Sigmoid colon (tissue), 7 donors: ENCODE data around the gene DLK2. TPM values are rescaled to one million over a fixed set of nuclear protein-coding genes. Genes with fewer than 3 reads are reported as not detected.

ENCODE experiments used
- DNase-seq: peaks from one replicate; pipeline ENCODE4 v3.0.0-alpha.2; 2019
- H3K27ac ChIP-seq, 4 donors: fragments of 200-600 bp; sonication (generic); one replicate each; pipeline ENCODE4 v1.5.1; 2016 to 2019; ENCODE audit warnings: mild to moderate bottlenecking in 1 of 4
- H3K27me3 ChIP-seq, 3 donors: fragments of 200-600 bp; sonication (generic); one replicate each; pipeline ENCODE4 v1.5.1; 2019; ENCODE audit warnings: mild to moderate bottlenecking in 1 of 3
- H3K36me3 ChIP-seq, 4 donors: fragments of 200-600 bp; sonication (generic); one replicate each; pipeline ENCODE4 v1.5.1; 2016 to 2019
- H3K4me1 ChIP-seq, 4 donors: fragments of 200-600 bp; sonication (generic); one replicate each; pipeline ENCODE4 v1.5.1; 2017 to 2019
- H3K4me3 ChIP-seq, 4 donors: fragments of 200-600 bp; sonication (generic); one replicate each; pipeline ENCODE4 v1.5.1; 2017 to 2019; ENCODE audit warnings: mild to moderate bottlenecking in 2 of 4, moderate library complexity in 1 of 4
- H3K9me3 ChIP-seq, 4 donors: fragments of 200-600 bp in 3 of 4; sonication (generic) in 3 of 4; one replicate each; pipeline versions ENCODE4 v1.5.1 to v1.6.1; 2013 to 2019
- CTCF ChIP-seq, 4 experiments: fragments of 450-650 bp in 3 of 4; fragments of 200-600 bp in 1 of 4; IDR thresholded peaks; one replicate each; pipeline ENCODE4 v1.5.1; 2016 to 2019; ENCODE audit warnings: antibody characterized with exemption in 4 of 4, mild to moderate bottlenecking in 3 of 4, moderate library complexity in 2 of 4
- EP300 ChIP-seq, 4 donors: sonication (generic); formaldehyde crosslinking; IDR thresholded peaks; one replicate each; pipeline ENCODE4 v1.6.1; 2017; ENCODE audit warnings: antibody characterized with exemption in 4 of 4
- POLR2A ChIP-seq, 2 donors: fragments of 450-650 bp; IDR thresholded peaks; one replicate each; pipeline ENCODE4 v1.6.1; 2016; ENCODE audit warnings: antibody characterized with exemption in 2 of 2, mild to moderate bottlenecking in 2 of 2, moderate library complexity in 2 of 2
- POLR2AphosphoS5 ChIP-seq, 4 donors: sonication (generic); formaldehyde crosslinking; IDR thresholded peaks; one replicate each; pipeline ENCODE4 v1.6.1; 2017; ENCODE audit warnings: antibody characterized with exemption in 4 of 4
- WGBS, 2 donors: extraction: QIAGEN DNeasy Blood & Tissue Kit; methylation state at CpG; one replicate each; pipeline ENCODE4 v1.1.7; 2013; 5-methylcytosine and 5-hydroxymethylcytosine counted together
- intact Hi-C: fragments of 100-400 bp; cut with DNase I; formaldehyde crosslinking; loops from one replicate; pipeline ENCODE4 v1.15.1; 2023
- polyA plus RNA-seq, 3 donors: library from polyadenylated mRNA; stranded (reverse); fragments of 200-250 nt; gene quantifications; one replicate each; pipeline ENCODE4 v1.2.3, GENCODE V29; 2013
- total RNA-seq, 4 donors: library from RNA; depleted of rRNA; stranded (reverse); fragments of >200 nt; gene quantifications; one replicate each; pipeline ENCODE4 v1.1.0, GENCODE V29; 2016
- donor health status: healthy with polysubstance abuse.
- donor health status: Bipolar disorder and iron deficiency.
- donor health status: healthy.

Gene DLK2
- total and polyA plus RNA-seq, 7 donors: 0.64 TPM; not detected in 6

GRCh38 chr6:43454696-43455530 is 435 bp downstream of the DLK2 start:
- intact Hi-C loops: loop anchor here (1.0 kb wide), 1 partner anchor 51 kb away; no protein-coding TSS in a partner anchor
- H3K27ac ChIP-seq: no peak overlapping the region
- 1% methylated on average over 96 to 97 of the region's 97 CpGs for whole genome bisulfite sequencing, 2 donors

GRCh38 chr6:43454290-43454695 is 1.1 kb downstream of the DLK2 start:
- no peaks in the 10 kb centered on the region for H3K9me3 ChIP-seq
- no peak overlapping the region for H3K27ac ChIP-seq
- peaks cover 15 to 48% (median 31%) of the 10 kb centered on the region in 3 donors for H3K27me3 ChIP-seq
- H3K4me1 ChIP-seq: peaks cover 0 to 22% (median 18%) of the 10 kb centered on the region in 4 donors
- H3K36me3 ChIP-seq: peaks cover 14 to 34% (median 23%) of the 10 kb centered on the region in 4 donors
- 11 to 21% methylated on average over 17 of the region's 17 CpGs for WGBS, 2 donors
- H3K4me3 ChIP-seq: peak overlapping the region in 3 of 4 donors; percentile 45 to 54 (median 50)
- TF ChIP-seq POLR2A (IDR thresholded peaks at IDR 0.05): no peak
- no peak for TF ChIP-seq POLR2AphosphoS5 (IDR thresholded peaks at IDR 0.05)
- peak; percentile 84 to 96 (median 90) for TF ChIP-seq CTCF (IDR thresholded peaks at IDR 0.05)
- no peak for DNase-seq
- intact Hi-C loops: loop anchor here (1.0 kb wide), 1 partner anchor 52 kb away; no protein-coding TSS in a partner anchor

More at GRCh38 chr6:43454696-43455530, 435 bp downstream of the DLK2 start:
- DNase-seq: peak; percentile 92
- H3K4me3 ChIP-seq: peak overlapping the region; percentile 25 to 54 (median 48)
- TF ChIP-seq POLR2A (IDR thresholded peaks at IDR 0.05): no peak
- no peak for TF ChIP-seq EP300 (IDR thresholded peaks at IDR 0.05)
- TF ChIP-seq CTCF (IDR thresholded peaks at IDR 0.05): peak in 1 of 4 experiments; percentile 31
- no peak for TF ChIP-seq POLR2AphosphoS5 (IDR thresholded peaks at IDR 0.05)
- H3K4me1 ChIP-seq: peaks cover 0 to 22% (median 18%) of the 10 kb centered on the region in 4 donors
- H3K9me3 ChIP-seq: no peaks in the 10 kb centered on the region
- H3K36me3 ChIP-seq: peaks cover 8 to 28% (median 17%) of the 10 kb centered on the region in 4 donors
- H3K27me3 ChIP-seq: peaks cover 15 to 54% (median 31%) of the 10 kb centered on the region in 3 donors

GRCh38 chr6:43453831-43454230 is 1.5 kb downstream of the DLK2 start:
- Histone ChIP-seq H3K36me3 (peaks cover 19 to 38% (median 25%) of the 10 kb centered on the region in 4 donors), H3K27ac (no peak overlapping the region), H3K4me1 (peaks cover 0 to 22% (median 18%) of the 10 kb centered on the region in 4 donors), H3K4me3 (no peak overlapping the region), H3K9me3 (no peaks in the 10 kb centered on the region), H3K27me3 (peaks cover 15 to 43% (median 29%) of the 10 kb centered on the region in 3 donors)
- TF ChIP-seq EP300 (IDR thresholded peaks at IDR 0.05) (no peak), POLR2A (IDR thresholded peaks at IDR 0.05) (no peak), POLR2AphosphoS5 (IDR thresholded peaks at IDR 0.05) (no peak), CTCF (IDR thresholded peaks at IDR 0.05) (no peak)
- DNase-seq: no peak
- intact Hi-C loops: loop anchor here (1.0 kb wide), 1 partner anchor 52 kb away; no protein-coding TSS in a partner anchor

GRCh38 chr6:43452896-43453295 is 2.5 kb downstream of the DLK2 start:
- 96 to 97% methylated on average over 4 of the region's 4 CpGs for WGBS, 2 donors
- H3K36me3 ChIP-seq: peaks cover 27 to 48% (median 31%) of the 10 kb centered on the region in 4 donors
- intact Hi-C loops: no loop called here

More at GRCh38 chr6:43452896-43453295, 2.5 kb downstream of the DLK2 start:
- Histone ChIP-seq H3K4me1 (peaks cover 0 to 22% (median 18%) of the 10 kb centered on the region in 4 donors), H3K27ac (no peak overlapping the region), H3K27me3 (peaks cover 15 to 34% (median 22%) of the 10 kb centered on the region in 3 donors), H3K9me3 (no peaks in the 10 kb centered on the region), H3K4me3 (no peak overlapping the region)
- TF ChIP-seq EP300 (IDR thresholded peaks at IDR 0.05) (no peak), POLR2AphosphoS5 (IDR thresholded peaks at IDR 0.05) (no peak), POLR2A (IDR thresholded peaks at IDR 0.05) (no peak), CTCF (IDR thresholded peaks at IDR 0.05) (no peak)
- DNase-seq: no peak
